Hematopoietic multipotent progenitor cell treated with erythropoietin and hydrocortisone succinate and interleukin-3 and kit ligand, for 4 days (in vitro differentiated cells): ENCODE measurements around the gene SEZ6L.

Experiments
- DNase-seq: peaks from one replicate; pipeline ENCODE4 v3.0.0-alpha.2; 2015

Gene SEZ6L

DNA sequence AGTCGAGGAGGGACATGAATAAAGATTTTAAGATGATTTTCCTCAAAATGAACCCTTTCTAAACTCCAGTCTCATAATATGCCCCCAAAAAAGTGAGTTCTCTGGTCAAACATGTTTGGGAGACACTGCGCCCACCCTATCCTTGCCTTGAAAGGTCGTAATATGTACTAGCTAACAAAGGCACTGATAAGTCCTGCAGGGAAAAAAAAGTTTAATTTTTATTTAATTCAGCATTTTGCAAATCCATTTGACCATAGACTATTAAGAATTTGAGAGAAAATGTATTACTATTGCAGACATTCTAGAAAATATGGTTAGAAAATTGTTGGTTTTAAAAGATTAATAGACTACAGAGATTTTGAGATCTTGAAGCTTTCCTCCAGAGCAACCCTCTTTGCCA is 139.2 kb downstream of the SEZ6L start:
- no peak for DNase-seq

DNA sequence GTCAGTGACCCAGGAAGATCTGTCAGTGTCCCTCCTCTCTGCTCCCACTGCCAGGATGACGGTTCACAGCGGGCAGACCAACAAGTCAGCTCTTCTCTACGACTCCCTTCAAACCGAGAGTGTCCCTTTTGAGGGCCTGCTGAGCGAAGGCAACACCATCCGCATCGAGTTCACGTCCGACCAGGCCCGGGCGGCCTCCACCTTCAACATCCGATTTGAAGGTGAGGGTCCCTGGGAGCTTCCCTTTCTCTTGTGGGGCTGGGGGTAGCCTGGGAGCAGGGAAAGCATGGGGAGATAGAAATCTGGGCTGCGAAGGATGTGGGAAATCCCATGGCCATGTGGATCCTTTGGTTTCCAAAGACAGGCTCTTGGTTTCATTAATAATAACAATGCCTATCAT is 141.4 kb downstream of the SEZ6L start:
- DNase-seq, result no peak

DNA sequence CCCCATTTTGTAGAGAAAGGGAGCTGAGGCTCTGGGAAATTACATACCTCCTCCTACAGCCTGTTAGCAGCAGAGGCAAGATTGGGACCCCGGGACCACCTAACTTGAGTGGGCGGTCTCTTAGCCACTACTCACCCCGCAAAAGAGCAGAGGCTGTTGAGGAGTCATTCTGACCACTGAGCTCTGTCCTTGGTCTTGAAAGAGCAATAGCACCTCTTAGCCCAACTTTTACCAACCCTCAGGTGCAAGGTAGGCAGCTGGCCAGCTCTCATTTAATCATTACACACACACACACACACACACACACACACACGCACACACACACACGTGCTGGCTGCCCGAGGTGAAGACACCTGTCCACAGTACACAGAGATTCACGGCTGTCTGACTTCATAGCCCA is 144.0 kb downstream of the SEZ6L start:
- DNase-seq, result no peak

DNA sequence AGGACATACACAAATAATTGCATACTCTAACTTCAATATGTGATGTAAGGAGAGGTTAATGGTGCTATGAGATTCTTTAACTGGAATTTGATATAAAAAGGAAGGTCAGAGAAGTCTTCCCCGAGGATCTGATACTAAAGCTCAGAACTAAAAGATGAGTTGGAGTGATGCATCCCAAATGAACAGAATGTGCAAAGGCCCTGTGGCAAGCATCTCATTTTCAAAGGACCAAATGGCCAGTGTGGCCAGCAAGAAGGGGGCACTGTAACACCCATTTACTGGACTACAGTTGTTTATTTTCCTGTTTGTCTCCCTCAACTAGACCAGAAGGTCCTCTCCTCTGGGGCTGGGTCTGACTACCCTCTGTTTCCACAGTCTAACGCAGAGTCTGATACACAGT is 144.9 kb downstream of the SEZ6L start:
- no peak for DNase-seq

DNA sequence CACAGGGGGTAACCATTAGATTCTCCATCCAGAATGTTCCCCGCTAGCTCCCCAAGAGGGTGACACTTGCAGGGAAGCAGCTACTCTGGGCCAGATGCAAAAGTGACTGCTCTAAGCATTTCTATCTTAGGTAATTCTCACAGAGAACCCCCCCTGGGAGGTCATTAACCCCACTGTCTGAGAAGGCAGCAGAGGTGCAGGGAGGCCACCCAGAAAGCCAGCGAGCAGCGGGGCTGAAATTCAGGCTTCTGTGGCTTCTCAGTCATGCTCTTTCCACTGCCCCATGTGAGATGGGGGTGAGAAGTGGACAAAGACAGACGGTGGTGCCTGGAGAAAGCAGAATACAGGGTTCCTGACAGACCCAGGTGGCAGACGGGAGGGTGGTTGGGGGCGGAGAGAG is 145.4 kb downstream of the SEZ6L start:
- no peak for DNase-seq

DNA sequence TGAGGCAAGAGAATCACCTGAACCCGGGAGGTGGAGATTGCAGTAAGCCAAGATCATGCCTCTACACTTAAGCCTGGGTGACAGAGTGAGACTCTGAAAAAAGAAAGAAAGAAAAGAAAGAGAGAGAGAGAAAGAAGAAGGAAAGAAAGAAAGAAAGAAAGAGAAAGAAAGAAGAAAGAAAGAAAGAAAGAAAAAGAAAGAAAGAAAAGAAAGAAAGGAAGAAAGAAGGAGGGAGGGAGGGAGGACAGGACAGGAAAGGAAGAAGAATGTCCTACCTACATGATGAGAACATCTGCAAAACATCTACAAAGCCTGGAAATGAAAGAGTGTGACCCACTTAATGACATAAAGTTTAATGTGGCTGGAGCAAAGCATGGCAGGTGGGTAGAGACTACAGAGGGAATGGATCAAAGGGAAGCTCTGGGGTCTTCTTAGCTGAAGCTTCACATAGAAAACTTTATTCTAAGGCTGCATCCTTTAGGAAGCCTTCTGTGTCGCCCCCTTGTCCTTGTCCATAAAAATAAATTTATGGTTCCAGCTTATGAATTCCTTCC is 147.5 kb downstream of the SEZ6L start:
- DNase-seq, result no peak

DNA sequence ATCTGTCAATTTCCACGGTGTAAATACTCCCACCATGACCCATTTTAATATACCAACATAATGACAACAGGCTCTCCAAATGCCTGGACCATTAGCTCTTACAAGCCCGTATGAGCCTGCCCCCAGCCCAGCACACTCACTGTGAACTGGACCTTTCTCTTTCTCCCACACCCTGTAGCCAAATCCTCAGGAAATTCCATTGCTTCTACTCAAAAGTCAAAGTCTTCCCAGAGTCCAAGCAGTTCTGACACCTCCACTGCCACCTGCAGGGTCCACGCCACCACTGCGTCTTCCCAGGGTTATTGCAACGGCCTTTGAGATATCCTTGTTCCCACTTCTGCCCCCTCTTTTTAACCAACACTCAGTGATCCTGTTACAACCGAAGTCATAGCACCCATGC is 149.7 kb downstream of the SEZ6L start:
- DNase-seq, result no peak

DNA sequence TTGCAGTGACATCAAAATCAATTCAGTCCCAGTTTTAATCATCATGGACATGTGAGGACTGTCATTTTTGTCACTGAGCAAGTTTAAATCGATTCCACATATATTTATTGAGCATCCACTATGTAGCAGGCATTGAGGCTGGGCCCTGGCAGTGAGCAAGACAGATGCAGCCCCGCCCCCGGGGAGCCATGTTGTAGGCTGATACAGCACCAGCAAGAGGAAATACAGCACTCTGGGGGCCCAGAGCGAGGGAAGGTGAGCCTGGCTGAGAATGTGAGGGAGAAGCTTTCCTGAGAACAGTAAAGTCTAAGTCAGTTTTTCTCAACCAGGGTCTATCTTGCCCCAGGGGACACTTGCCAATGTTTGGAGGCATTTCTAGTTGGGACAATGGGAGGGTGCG is 151.2 kb downstream of the SEZ6L start:
- DNase-seq, result no peak

DNA sequence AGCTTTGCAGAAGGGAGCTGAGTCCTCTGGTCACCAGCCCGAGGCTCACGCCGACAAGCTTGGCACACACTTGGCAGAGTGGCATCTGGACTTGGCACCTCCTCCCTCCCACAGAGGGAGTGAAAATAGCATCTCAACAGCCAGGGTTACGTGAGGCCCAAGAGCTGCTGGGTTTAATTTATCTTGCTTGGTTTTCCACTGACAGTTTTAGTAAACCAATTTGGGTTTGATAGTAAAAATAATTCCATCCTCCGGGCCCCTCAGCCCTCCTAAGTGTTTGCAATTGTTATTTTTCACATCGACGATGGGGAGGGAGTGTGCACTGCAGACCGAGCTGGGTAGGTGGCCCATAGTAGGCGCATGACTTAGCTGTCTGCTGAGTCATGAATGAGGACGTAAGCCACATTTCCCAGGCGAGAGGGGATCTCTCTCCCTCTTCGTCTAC is 152.2 kb downstream of the SEZ6L start:
- no peak for DNase-seq

DNA sequence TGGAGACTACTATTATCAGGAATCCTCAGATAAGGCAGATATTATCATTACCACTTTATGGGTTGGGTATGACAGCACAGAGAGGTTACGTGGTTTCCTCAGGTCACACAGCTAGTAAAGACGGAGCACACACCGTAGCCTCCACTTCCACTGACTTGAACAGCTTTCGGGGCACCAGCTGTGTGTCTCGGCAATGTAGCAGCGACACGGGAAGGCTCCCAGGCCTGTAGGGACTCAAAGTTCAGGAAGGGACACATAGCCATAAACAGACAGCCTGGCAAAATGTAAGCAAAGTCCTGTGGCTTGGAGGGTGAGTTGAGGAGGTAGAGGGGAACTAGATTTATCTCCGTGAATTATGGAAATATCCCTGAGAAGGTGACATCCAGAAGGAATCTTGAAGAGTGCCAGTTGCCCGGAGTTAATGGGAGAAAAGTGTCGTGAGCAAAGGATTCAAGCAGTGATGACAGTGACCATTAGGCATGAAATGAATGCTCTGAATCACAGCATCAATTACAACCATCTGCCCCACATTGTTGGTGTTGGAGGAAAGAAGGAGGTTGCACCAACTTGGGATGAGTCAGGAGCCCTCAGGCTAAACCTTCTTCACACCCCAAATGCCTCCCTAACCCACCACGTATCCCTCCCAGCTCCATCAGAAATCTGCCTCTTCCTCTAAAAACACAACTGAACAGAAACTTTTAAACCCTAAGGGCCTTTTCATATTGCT is 153.1 kb downstream of the SEZ6L start:
- DNase-seq, result no peak

DNA sequence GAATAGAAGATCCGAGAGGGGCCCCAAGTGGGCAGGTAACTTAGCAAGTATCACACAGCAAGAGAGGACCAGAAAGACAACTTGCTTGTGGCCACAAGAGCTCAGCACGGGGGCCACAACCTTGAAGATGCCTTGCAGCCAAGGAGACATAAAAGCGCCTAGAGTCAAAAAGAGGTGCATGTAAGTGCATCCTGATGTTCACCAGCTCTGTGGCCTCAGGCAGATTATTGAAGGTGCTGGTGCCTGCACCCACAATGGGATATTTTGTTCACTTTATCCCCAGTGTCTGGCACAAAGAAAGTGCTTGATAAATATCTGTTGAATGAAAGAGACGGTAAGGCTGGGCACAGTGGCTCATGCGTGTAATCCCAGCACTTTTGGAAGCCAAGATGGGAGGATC is 153.8 kb downstream of the SEZ6L start:
- no peak for DNase-seq

DNA sequence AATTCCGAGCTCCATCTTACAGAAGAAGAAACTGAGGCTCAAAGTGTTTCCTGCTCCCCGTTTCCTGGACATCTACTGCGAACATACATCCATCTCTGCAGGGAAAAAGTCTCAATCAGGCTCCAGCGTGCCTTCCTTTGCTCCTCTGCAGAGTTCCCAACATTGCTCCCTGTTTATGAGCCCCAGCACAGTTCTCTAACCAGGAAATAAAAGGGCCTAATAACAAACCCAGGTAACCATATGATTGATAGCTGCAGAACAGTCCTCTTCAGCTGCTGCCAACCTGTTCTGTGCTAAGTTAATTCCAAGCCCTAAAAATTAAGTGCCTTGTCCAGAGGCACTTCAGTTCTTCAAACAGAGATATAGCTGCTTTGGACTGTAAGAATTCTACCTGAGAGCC is 154.9 kb downstream of the SEZ6L start:
- no peak for DNase-seq

DNA sequence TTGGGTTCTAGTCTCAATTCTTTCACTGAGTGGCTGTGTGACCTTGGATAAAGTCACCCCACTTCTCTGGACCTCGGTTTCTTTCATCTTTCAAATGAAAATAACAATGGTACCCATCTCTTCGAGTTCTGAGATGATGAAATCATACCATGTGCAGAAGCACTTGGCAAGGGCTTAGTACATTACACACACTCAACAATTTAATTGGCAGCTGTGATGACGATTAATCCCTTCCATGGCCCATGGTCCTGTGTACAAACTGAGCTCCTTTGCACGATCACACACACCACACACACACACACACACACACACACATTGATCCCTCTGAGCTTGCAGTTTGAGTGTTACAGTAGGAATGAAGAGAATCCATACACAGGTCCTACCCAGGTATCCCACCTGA is 156.4 kb downstream of the SEZ6L start:
- DNase-seq, result no peak

DNA sequence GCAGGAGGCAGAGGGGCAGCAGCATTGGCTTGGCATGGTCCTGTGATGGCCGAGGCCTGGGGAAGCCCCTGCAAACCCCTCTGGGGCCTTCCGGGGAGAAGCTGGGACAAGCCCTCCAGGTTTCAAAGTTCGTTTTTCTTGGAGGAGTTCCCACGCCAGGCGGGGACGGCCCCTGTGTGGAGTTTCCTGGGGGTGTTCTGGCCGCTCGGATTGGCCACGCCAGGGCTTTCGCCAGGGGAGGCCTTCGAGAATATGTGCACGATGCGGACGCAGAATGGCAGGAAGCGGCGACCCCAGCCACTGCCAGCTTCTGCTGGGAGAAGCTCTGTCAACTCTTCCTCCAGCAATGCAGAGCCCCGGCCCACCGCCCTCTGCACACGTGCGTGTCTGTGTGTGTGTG is 157.5 kb downstream of the SEZ6L start:
- no peak for DNase-seq

DNA sequence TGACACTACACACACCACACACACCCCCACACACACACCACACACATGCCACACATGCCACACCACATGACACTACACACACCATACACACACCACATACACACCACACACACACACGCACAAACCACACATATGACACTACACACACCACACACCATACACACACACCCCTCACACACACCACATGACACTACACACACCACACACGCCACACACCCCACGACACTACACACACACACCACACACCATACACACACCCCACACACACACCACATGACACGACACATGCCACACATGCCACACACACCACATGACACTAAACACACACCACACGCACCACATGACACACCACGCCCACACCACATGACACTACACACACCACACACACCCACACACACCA is 158.0 kb downstream of the SEZ6L start:
- DNase-seq, result no peak

DNA sequence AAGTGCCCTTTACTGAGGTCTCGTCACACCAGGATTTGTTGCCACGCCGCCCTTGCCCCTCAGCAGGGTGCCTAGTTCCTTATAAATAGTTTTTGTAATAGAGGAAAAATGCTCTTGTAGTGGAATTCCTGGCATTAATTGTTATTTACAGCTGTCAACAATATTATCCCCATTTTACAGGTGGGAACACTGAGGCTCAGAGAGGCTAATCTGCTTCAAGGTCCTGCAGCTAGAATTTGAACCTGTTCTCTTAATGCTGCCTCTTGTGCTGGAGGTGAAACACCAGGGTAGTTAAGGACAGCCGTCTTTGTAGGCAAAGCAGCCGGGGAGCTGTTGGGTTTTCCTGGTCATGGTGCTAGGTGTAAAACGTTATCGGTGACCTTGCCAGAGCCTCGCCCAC is 159.0 kb downstream of the SEZ6L start:
- DNase-seq, result no peak

DNA sequence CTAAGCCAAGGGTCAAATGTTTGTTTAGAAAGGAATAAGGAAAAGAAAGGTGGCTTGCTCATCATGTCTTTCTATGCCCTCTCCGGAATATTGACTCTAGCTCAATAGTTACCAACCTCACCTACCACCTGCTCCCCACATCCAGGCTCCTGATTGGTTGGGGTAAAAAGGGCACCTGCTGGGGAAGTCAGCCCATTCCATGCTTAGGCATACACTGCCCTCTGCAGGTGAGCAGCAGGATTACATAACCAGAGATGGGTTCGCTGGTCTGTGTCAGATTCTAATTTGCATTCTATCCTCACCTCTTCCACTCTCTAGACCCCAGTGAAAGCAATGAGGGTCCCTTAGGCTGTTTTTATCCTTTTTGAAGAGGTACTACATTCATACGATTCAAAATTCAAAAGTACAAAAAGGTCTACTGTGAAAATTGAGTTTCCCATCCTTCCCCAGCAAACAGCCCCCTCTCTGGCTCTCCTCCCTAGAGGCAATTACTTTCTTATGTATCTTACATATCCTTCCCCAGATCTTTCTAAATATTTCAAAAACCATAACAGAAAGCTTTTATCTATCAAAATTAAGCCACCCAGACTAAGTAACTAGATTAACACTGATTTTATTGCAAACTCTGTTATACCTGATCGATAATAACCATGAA is 161.8 kb downstream of the SEZ6L start:
- DNase-seq, result peak; percentile 68

DNA sequence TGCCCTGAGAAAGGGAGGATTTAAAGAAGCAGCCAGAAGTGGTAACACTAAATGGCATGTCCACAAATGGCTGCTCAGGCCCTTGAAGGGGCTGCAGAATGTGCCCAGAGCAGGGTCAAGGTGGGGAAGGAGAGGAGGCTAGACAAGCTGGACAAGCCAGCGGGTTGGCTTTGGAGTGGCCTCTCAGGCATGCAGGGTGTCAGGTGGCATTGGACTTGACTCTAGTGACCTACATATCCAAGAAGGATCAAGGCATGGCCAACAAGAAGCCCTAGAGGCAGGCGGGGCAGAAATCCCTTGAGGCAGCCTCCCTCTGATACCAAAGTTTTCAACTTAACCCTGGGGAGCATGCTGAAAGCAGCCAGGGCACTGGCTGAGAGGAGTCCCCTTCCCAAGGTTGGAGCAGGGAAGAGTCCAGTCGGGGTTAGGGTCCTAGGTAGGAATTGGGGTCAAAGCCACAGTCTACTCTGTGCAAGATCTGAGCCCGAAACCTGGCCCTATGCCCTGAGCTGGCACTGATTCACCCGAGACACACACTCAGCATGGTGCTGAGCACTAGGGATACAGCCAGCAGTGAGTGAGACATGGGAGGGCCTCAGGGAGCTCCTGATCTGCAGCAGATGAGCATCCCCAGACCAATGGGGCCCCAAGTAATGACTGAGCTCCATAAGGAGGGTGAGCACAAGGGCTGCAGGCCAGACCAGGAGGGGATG is 164.0 kb downstream of the SEZ6L start:
- no peak for DNase-seq

DNA sequence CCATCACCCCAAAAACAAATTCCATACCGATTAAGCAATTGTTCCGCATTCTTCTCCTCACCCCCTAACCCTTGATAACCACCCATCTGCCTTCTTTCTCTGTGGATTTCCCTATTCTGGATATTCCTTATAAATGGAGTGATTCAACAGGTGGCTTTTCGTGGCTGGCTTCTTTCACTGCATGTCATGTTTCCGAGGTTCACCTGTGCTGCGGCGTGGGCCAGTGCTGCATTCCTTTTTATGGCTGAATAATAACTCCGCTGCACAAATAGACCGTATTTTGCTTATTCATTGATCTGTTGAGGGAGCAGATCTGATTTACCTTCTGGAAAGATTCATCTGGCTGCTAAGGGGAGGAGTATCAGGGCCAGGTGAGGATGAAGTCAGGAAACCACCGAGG is 165.0 kb downstream of the SEZ6L start:
- DNase-seq, result no peak

DNA sequence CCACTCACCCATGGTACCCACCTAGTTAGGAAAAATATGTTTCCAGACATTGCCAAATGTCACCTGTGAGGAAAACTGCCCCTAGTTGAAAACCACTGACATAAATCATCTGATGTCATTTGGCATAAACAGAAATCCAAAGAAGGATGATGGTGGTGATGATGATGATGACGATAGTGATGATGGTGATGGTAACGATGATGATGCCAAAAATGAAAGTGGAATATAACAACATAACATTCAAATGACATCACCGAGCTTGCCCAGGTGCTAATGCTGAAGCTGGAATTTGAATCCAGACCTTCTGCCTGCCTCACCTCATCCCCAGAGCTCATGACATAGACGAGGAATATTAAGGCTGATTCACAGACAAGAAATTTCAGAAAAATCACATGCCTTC is 167.5 kb downstream of the SEZ6L start:
- no peak for DNase-seq

DNA sequence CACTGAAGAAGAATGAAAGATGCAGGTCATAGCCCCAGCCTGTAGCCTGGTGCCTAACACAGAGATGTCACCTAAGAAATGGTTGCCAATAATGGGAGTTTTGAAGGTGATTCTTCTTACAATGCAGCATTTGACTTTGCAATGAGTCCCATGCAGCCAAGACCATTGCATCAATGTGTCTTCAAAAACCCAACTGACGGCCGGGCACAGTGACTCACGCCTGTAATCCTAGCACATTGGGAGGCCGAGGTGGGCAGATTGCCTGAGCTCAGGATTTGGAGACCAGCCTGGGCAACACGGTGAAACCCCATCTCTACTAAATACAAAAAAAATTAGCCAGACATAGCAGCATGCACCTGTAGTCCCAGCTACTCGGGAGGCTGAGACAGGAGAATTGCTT is 170.5 kb downstream of the SEZ6L start:
- DNase-seq, result no peak

DNA sequence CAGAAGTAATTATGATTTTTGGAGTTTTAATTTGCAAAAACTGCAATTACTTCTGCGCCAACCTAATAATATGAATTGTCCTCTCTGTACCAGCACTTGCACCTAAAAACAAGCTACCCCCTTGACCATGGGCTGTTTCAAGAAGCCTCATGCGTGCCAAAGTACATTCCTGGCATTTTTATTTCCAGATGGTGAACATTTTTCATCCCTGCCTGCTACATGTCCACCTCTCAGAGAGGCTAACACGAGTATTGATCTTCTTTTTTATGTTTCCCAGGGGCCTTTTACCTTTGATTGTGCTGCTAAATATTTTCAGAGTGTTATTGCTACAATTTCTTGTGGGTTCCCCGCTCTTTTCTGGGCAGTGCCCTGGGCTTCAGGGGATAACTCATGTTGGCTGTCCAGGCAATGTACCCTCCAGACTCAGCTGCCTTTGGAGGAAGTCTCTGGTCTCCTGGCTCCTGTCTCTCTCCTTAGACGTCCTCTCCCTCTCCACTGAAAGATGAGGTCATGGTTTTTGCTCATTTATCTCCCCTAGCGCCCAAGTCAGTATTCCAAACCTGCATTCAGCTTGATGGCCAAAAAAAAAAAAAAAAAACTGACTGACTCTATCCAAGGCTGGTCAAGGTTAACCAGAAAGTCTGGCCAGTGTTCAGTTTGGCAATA is 173.6 kb downstream of the SEZ6L start:
- DNase-seq, result no peak

DNA sequence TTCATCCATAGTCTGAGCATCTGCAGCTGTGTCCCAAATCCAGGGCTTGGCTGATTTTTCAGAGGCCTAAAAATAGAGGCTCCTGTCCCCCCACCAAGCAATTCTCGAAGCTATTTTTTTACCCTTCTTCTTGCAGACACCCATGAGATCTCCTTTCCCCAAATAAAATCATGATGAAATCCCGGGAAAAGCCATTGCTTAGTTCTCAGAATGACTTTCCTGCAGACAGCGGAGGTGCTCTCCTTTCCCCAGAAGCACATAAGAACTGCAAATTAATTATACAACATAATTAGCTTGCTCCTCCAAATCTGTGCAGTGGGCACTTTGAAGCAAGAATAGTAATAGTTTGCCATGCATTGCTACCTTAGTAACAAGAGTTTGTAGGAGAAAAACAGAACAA is 176.2 kb downstream of the SEZ6L start:
- no peak for DNase-seq
